Hepatocyte (in vitro differentiated cells): Measurements from ENCODE around the gene OR2M4.

Source experiments
- CTCF ChIP-seq: fragments of 200-600 bp; sonication (generic); IDR thresholded peaks from 2 replicates; pipeline ENCODE4 v1.5.1; 2016; ENCODE audit warnings: antibody characterized with exemption, mild to moderate bottlenecking; ENCODE audit not compliant: poor library complexity
- EZH2 ChIP-seq: fragments of 200-600 bp; sonication (generic); IDR thresholded peaks from 2 replicates; pipeline ENCODE4 v1.6.1; 2016; ENCODE audit warnings: antibody characterized with exemption, mild to moderate bottlenecking, borderline replicate concordance
- EZH2phosphoT487 ChIP-seq: fragments of 200-600 bp; sonication (generic); IDR thresholded peaks from one replicate; pipeline ENCODE4 v1.6.1; 2018; ENCODE audit warnings: antibody characterized with exemption, mild to moderate bottlenecking, low read depth, moderate library complexity; ENCODE audit not compliant: unreplicated experiment, severe bottlenecking

- TF ChIP-seq CTCF, result no peak
- no peak for TF ChIP-seq EZH2
- no peak for TF ChIP-seq EZH2phosphoT487
Measured at GRCh38 chr1:248239478-248239877, 8.3 kb downstream of the OR2M4 start.
